Activated CD4-positive, alpha-beta T cell treated with anti-CD3 and anti-CD28 coated beads, Interleukin-2, amount 50 U/mL, for 24 hours (primary cell): ENCODE results near the gene MS4A5.

Experiments
- DNase-seq, 2 donors: peaks; one replicate each; pipeline ENCODE4 v3.0.0-alpha.2; 2020; ENCODE audit warnings: low read depth in 1 of 2, low spot score in 1 of 2

MS4A5 gene

DNA sequence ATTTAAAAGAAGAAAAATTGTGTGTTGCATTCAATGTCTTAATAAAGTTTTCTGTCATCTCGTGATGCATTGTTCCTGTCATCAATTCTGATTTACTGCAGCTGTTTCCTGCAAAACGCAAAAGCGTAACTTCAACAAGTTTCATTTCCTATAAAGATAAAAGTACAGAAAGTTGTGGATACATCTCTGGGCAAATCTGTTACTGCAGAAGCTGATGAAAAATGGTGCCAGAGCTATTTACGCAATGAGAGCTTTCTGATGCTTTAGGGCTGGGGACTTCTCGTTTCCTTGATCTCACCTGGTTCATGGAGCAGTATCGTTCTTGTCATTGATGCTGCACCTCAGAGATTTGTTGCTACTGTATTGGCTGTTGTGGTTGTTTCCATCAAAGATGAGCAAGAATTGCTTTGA lies 47.7 kb downstream of the MS4A5 start:
- DNase-seq, result no peak

DNA sequence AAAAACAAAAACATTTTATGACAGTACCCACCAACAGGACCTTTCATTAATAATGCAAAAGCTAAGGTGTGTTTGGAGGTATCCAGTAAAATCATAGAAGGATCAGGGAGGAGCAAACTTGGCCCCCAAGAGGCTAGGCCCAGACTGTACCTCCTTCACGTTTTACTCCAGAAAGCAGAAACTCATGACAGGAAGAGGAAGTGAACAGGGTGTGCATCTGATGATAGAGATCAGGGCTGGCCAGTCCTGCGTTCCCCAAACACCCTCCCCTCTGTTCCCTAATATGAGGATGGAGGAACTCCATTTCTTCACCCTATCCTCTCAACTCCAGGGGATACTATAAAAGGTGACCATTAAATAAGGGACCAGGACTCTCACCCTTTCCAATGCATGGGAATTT lies 53.0 kb downstream of the MS4A5 start:
- no peak for DNase-seq

GRCh38 chr11:60485987-60486386 lies 56.6 kb downstream of the MS4A5 start:
- DNase-seq, result no peak

DNA sequence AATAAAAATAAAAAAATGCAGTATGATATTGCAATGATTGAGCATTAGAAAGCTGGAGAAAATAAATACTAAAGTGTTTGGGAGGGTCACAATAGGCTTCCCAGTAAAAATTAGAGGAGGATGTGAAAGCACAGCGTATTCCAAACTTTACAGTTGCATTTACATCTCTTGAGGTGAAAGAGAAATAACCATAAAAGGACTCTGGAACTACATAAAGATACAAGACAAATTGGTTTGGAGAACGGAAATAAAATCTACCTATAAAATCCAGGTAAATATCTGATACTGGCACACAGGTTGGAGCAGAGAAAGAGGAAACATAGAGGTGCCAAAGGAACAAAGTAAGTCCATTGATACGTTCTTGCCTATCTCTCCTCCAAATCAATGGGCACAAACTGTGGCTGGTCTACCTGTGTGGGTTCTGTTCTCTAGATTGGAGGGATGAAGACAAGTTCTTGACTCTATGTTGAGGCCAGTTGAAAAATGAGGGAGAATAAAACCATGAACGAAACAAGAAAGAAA lies 63.2 kb downstream of the MS4A5 start, which contains the start of gene MS4A12:
MS4A12 (plus strand) TSS at position 291 of the 522 bp plus-strand sequence. CDS start 4,541 bp downstream, outside the sequence.
- no peak for DNase-seq

DNA sequence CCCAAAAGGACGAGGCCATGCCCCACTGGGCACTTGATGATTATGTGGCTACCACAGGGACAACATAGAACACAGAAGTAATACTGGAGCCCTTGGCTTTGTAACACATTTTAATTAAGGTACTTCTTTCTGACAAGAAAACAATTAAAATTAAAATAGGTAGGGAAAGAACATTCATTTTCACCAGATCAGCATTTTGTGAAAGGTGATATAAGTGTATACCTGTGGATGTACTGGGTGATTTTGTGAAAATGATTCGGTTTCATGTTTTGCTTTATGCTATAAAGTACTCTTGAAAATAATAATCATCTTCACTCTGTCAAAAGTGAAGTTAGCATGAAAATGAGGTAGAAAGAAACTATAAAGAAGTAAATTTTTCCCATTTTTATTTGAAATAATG lies 64.1 kb downstream of the MS4A5 start:
- no peak for DNase-seq
